ENCODE results near the gene SLC24A4.

Gene SLC24A4

DNA sequence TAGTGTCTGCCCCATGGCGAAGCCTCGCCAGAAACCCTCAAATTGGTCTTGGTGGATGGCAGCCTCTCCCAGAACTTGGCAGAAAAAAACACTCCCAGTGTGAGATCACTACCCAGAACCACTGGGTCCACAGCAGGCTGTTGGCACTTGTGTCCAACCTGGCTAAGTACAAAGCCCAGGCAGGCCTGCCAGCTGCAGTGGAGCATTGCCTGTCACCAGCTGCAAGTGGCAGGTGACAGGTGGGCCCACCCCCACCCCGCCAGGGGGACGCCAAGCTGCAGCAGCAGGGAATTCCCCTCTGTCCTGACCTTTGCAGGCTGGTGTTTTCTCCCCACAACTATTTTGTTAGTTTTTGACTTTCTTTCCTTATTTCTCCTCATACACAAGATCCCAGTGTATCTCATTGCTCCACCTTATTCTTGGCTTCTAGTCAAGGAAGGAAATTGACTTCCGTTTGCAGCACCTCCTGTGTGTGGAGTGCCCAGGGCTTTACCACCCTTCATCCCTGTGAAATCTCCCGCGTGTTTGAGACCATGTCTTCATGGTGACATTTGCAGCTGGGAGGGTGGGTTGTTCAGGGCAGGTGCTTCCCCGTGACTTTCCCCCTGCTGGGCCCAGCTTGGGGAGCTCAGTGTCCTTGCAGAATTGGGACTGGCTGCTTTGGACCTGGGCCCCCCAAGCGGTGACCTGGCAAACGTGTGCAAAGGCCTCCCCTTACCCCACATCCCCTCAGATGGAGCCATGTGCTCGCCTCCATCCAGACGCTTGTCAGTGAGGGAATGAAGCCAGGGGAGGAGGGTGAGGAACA lies 116.8 kb downstream of the SLC24A4 start:
- DNase-seq: no peak

DNA sequence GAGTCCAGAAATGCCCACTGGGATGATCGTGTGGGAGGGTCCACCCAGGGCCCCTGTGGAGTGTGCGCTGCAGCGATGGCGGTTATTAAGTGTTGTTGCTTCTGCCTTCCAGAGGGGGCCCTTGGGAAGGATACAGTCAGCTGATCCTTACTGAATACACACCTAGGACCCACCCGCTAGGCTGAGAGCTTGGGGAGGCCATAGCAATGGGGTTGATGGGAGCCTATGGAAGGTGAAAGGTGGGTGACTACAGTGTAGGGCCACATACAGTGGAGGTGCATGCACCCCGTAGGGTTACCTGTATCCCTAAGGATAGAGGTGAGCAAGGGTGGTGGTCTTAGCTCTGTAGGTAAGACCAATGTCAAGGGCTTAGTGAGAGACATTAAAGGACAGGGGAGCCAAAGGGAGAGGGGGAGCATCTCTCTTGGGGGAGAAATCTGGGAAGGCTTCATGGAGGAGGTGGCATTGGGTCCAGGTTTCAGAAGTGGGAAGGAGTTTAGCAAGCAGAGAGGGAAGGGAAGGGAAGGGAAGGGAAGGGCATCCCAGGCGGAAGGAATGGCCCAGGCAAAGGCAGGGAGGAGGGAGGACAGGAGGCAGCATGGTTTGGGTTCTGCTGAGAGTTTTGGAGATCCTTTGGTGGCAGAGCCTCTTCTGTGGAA lies 117.5 kb downstream of the SLC24A4 start:
- no peak for DNase-seq

DNA sequence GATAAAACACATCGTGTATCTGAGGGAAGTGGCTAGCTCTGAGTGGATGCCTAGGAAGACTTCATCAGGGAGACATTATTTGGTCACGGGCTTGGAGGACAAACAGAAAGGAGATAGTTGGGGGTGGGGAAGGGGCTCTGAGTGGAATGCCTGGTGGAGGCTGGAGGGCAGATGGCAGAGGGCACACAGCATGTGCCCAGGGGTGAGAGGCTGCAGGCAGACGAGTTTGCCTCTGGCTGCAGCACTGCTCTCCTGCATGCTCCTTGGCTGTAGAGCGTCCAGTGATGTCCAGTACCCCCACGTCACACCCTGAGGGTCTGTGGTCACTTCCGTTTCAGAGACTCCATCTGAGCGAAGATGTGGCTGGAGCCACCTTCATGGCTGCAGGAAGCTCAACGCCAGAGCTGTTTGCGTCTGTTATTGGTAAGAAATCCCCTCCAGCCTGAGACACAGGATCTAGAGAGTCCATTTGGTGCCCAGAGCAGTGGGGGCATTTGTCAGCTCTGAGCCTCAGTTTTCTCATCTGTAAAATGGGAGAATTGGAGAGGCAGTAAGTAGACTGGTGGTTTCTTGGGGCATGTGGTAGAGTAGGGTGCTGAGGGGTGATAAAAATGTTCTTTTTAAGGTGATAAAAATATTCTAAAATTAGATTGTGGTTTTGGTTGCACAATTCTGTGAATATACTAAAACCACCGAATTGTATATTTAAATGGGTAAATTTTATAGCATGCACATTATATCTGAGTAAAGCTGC lies 119.0 kb downstream of the SLC24A4 start:
- no peak for DNase-seq

DNA sequence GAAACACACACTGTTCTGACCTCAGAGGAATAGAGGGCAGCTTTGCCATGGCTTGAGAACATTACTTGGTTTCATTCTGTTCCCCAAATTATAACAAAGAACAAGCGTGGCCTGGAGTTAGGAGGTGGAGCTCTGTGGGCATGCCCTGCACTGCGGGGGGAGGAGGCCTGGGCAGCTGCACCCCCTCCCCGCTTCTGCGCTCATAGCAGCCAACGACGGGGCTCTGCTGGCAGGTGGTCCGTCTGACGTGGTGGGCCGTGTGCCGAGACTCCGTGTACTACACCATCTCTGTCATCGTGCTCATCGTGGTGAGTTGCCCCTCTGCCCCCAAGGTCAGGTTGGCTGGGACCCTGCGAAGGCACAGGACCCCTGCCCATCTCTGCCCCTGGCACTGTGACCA lies 120.2 kb downstream of the SLC24A4 start:
- DNase-seq: no peak

DNA sequence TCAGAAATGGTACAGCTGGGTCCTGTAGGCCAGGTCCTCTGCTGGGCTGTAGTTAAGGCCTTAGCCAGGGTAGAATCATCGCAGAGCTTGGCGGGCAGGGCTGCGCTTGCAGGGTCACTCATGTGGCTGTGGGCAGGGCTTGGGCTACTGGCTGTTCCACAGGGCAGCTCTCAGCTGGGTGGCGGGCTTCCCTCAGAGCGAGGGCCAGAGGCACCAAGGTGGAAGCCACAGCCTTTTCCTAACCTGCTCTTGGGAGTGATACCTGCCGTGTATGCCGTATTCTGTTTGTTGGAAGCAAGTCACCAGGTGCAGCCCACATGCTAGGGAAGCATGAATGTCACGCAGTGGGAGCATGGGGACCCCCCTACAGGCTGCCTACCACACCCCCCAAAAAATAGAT lies 120.8 kb downstream of the SLC24A4 start:
- no peak for DNase-seq

DNA sequence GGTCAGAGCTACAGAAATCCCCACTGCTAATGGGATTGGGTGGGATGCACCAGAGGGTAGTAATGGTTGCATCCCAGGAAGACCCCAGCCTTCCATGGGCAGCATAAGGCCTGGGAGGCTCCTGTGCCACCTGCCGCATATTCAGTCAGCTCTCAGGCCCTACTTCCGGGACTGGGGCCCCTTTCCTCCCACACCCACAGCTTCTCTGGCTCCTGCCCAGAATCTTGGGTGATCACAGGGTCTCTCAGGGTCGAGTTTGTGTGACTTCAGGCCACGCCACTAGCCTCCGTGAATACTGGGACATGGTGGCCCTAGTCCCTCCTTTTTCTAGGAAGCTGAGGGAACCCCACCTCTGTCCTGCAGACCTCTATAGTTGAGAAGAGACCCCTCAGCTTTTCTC lies 123.8 kb downstream of the SLC24A4 start:
- DNase-seq: no peak

DNA sequence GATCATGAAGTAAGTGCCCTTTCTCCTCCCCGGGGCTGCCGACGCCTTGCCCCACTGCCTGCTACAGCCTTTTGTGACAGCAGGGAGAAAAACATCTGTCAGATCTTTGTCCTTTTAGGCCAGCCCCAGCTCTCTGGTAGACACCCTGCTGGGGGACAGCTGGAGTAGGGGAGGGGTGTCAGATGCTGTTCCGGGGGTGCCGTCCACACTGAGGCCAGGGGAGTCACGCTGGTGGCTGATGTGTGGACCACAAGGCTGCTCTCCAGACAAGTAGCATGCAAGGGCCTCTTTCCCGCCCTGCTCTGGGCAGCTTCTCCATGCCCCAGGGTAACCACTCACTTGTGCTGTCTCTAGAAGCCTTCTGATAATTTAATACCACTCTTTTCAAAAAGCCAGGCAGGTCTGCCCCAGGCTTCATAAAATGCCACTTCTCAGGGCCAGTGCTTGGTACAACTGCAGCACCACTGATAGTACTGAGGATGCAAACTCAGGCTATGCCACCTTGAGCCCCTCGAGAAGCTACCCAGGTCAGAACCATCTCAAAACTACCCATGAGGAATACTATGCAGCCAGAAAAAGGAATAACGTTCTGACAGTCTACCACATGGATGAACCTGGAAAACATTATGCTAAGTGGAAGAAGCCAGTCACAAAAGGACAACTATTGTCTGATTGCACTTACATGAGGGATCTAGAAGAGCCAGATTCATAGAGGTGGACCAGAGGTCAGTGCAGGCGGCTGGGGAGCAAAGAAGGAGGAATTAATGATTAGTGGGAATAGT lies 124.6 kb downstream of the SLC24A4 start:
- no peak for DNase-seq

DNA sequence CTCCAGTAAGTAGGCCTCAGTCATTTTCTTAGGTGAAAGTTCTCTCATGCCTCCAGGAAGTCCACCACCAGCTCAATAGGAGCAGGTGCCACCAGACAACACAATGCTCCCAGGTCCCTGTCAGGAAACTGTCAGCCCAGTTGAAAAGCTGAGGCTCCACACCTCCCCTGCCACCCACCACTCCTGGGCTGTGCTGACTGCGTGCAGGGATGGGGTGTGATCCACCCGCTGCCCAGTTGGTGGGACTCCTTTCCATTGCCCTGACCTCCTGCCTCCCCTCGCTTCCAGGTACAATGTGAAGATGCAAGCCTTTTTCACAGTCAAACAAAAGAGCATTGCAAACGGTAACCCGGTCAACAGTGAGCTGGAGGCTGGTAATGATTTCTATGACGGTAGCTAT lies 125.8 kb downstream of the SLC24A4 start:
- no peak for DNase-seq

DNA sequence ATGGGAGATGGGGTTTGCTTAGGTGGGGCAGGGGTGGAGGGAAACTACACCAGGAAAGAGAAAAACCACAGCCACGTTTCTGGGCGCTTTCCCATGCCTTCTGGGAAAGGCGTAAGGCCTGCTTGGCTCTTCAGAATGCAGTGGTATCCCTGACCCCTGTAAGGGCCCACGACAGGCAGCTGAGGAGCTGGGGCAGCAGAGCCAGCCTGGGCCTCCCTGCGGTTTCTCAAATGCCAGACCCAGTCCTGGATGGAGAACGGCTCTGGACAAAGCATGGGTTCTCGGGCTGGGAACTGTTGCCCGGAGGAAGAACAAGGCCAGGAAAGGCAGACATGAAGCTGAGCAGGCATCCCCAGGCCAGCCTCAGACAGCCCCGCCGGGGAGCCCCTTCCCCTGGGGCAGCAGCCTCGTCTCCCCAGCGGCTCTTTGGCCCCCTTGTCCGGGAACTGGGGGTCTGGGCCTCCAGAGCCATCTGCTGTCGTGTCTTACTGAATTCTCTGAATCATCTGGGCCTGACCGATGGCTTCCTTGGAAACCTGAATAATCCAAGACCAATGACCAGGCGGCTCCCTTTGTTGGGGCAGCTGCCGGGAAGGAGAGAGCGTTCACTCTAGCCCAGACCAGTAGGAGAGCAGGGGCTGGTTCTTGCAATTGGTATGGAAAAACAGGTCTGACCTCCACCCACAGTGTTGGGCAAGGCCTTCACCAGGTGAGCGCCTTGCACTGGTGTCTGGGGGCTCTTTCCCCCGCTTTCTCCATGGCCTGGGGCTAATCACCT lies 126.6 kb downstream of the SLC24A4 start:
- no peak for DNase-seq

DNA sequence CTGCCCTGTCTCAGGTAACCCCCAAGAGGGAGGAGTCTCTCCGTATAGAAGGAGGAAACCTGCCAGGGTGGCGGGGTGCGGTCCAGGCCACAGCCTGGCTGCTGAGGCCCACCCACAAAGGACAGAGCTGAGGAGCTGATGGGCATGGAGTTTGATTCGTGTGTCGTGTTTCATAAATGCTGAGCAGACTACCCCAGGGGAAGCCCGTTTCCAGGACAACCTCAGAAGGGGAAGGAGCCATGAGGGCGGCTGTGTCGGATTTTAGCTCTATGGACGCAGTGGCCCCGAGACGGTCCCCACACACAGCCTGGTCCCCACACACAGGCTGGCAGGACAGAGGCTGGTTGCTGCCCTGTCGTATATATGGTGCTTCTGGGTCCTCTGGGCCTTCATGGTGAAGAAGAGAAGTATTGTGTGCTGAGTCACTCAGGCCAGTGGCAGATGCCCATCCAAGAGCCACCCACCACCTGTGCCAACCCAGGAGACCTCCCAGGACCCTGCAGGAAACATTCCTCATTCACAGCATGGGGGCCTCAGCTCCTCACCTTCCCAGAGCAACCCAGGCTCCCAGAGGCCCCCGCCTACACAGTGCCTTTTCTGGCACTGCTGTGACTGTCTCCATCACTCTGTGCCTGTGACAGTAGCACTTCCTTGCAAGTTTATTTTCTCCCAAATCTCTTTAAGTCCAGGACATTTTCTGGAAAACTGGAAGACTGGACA lies 127.5 kb downstream of the SLC24A4 start:
- DNase-seq: no peak

DNA sequence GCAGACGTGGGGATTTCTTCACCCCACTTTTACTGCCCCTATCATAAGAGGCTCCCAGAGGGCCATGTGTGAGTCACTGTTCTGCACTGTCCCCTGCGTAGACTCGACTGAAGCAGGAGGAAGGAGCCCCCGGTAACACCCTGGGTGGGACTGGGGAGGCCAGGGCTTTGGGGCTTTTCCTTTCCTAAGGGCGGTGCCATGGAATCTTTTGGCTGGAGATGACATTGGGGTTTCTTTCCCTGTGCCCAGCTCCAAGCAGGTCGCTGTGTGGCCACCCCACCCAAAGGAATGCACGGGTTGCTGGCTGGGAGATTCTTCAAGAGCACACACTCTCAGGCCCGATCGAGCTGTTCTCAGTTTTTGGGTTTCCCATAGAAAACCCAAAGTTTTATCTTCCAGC lies 128.3 kb downstream of the SLC24A4 start:
- no peak for DNase-seq

DNA sequence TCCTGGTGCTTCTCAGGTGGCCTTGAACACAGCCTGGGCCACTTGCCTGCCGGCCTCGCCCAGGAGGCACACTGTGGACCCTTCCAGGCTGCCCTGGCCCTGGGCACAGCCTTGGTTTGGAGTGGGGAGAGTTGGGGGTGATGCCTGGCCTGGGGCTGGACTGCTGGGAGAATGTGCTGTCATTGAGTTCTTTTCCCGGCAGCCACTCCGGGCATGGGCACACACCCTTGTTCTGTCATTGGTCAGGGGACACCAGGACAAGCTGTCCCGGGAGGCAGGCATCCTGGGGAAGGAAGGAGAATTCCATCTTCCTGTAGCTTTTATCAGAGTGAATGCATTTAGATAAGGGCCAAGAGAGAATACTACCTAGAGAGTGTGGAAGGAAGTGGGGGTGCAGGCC lies 128.8 kb downstream of the SLC24A4 start:
- DNase-seq: no peak

DNA sequence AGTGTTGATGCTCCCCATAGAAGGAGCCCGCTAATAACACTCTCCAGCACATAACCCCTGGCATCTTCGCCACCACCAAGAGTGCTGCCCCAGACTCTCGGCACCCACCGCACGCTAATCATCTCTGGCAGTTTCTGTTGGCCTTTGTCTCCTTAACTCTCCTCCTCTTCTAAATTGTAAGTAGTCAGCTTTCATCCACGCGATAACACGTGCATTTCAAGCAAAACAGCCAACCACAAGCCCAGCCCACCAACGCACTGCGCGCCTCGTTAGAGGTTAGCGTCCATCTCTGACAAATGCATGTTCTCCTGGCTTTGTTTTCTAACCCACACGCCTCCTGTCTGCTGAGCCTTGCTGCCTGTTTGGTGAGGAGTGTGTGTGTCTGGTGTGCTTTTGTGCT lies 129.5 kb downstream of the SLC24A4 start:
- DNase-seq: no peak

DNA sequence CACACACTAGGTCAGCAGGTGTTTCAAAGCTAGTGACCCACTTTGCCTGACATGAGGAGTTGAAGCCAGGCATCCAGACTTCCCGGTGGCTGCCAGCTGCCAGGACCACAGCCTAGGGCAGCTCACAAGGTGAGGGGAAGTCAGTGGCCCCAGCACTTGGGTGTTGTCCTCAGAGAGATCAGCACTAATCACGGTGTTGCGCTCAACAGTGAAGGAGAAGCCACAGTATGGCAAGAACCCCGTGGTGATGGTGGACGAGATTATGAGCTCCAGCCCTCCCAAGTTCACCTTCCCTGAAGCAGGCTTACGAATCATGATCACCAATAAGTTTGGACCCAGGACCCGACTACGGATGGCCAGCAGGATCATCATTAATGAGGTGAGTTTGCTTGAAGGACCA lies 130.7 kb downstream of the SLC24A4 start:
- no peak for DNase-seq

DNA sequence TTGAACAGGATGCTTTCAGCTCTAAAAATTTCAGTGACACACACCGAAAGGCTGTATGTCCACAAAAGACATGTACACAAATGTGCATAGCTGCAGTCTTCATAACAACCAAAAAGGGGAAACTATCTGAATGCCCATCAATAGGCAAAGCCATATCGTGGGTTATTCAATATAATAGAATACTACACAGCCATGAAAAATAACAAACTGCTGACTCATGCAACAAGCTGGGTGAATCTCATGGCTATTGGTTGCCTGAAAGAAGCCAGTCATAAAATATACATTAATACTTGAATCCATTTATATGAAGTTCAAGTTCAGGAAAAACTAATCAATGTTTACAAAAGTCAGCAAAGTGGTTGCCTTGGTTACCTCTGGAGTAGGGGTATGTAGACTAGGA lies 132.3 kb downstream of the SLC24A4 start:
- DNase-seq: no peak

DNA sequence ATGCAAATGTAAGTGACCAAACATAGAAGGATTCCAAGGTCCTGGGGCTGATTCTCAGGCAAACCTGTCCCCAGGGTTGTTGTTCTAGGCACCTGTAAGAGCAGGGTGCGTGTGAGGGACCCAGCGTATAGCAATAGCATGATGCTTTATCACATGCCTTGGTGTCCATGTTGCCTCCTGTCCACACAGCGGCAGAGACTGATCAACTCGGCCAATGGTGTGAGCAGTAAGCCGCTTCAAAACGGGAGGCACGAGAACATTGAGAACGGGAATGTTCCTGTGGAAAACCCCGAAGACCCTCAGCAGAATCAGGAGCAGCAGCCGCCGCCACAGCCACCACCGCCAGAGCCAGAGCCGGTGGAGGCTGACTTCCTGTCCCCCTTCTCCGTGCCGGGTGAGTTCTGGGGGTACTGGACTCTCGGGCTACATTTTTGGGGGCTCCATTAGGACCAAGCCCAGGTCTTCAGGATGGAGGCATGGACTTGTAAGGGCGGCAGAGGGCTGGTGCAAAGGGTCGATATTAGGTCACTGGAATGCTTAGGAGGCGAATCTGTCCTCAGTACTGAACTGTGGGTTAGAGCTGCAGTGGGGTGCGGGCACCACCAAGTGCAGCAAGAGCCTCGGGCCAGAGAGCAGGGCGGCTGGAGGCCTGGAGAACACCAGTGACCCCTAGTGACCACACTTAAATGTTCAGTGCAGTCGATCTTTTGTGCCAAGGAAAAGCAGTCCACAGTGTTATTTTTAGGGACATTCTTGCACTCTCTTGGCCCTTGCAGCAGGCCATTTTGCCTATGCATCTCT lies 133.4 kb downstream of the SLC24A4 start:
- DNase-seq: peak; percentile 55

DNA sequence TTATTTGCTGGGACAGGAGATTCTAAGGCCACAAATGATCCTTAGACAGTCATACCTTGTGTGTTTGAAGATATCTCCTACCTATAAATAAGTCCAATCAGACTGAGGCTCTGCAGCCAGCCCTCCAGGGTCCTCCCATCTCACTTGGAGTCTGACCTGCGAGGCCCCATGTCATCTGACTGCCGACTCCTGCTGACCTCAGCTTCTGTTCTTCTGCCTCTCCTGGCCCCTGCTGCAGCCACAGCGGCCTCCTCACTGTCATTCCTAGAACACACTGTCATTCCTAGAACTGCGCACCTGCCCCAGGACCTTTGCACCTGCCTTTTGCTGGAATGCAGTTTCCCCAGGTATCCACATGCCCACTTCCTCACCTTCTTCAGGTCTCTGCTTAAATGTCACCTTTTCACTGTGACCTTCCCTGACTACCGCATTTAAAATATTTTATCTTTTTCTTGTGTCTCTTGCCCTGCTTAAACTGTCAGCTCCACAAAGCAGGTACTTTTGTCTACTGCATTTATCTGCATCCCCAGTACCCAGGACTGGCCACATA lies 134.1 kb downstream of the SLC24A4 start:
- DNase-seq: no peak

DNA sequence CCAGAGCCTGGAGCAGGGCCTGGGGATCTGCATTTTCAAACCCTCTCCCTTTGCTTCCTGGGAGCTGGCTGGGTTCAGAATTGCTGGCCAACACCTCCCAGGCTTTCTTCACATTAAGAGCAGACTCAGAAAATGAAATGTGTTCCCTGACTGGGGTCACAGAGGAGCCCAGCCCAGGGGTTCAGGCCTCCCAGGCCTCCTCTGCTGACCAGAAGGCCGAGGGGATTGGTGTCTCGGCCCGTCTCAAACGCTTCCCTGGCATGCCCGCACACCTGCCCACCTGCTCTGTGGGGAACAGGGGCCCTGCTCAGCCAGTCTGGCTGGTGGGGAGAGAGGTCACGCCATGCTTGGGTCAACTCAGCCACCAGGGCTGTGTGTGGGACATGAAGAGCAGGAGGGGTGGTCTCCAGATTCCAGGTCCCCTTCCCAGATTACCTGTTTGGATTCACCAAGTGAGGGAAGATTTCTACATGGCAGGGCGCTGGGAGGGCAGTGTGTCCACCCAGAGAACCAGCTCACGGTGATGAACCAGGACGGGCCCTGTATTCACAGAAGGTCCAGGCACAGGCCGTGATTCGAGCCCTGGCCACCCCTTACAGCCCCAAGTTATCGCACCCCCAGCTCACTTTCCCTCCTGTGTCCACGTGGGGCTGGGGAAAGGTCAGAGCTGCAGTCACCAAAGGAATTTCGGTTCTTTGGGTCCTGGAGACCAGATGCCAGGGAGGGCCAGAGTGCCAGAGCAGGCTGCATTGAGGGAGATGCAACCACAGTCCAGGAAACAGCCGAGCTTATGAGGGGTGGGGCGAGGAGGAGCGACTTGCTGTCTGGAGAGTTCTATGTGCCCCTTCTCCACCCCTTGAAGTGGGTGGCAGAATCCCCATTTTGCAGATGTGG lies 135.4 kb downstream of the SLC24A4 start:
- no peak for DNase-seq

Measured in fibroblast of skin of back (primary cell).